GM19023 (cell line): ENCODE results near the gene NBEA.

Source experiments
- ATAC-seq: cut with Tn5 transposase; IDR thresholded peaks from one replicate; pipeline ENCODE4 v1.9.1; 2021; ENCODE audit warnings: mild to moderate bottlenecking, moderate library complexity; ENCODE audit not compliant: unreplicated experiment

The NBEA gene

GRCh38 chr13:35162420-35162819, 220.3 kb downstream of the NBEA start:
- no peak for ATAC-seq

GRCh38 chr13:35163674-35164073, 221.6 kb downstream of the NBEA start:
- peak; percentile 44 for ATAC-seq

- peak; percentile 80 for ATAC-seq
Measured at GRCh38 chr13:35164324-35164932, 222.4 kb downstream of the NBEA start.

DNA sequence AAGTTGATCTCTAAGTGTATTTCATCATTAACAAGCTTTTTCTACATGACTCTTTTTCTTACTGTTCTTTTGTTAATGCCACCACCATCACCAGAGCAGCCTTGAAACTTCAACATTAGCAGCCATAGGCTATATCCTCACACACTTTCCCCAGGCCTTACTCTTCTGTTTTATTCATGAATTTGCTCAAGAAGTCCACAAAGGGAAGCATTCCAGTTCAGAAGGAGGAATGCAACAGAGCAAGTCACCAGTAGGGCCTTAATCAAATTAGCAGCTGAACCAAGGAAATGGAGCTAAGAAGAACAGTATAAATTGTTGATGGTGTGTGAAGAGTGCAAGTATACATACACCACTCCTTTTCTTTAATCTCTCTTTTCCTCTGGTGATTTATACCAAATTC, 223.1 kb downstream of the NBEA start:
- no peak for ATAC-seq

GRCh38 chr13:35179494-35179893, 237.4 kb downstream of the NBEA start:
- ATAC-seq = no peak

- ATAC-seq = no peak
Measured at GRCh38 chr13:35179920-35180663, 238.0 kb downstream of the NBEA start.

DNA sequence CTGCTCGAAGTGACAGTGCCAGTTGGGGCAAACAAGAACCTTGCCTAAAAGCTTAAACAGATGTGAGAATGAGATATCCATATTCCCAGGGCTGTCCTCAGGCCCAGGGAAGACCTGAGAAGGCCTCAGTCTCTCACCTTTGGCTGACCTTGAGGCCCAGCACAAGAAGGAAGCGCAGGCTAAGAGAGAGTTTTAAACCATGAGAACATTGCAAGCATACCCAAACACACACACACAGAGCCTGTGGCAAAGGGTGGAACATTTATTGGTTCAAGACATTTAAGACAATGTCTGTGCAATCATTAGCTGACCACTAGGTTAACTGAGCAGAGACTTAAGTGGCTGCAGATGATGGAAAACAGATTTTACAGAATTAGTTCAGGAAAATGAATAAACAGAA, 248.2 kb downstream of the NBEA start:
- no peak for ATAC-seq

- ATAC-seq = no peak
Measured at GRCh38 chr13:35191883-35192282, 249.8 kb downstream of the NBEA start.

DNA sequence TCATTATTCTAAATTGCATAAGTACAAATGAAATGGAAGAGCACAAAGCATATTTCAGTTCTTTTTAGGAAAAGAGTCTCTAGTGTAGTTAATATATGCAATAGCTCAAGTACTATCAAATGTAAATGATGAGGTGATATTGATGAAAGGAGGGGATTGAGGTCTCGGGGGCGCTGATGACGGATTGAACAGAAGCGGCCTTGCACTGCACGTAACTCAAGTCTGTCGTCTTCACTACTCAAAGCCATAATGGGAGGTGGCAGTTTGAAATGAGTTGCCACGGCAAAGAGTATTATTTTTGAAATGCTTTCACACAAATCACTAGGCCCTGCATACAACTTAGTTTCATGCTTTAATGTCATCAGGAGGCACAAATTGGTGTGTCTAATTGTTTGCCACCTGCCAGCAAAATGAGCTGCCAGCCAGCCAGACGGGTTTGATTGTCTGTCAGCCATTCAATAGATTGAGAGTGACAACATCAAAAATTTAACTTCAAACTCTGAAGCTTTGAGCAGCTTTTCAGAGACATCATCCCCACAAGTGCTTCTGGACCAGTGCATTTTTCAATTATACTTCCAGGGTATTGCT, 256.6 kb downstream of the NBEA start:
- no peak for ATAC-seq

DNA sequence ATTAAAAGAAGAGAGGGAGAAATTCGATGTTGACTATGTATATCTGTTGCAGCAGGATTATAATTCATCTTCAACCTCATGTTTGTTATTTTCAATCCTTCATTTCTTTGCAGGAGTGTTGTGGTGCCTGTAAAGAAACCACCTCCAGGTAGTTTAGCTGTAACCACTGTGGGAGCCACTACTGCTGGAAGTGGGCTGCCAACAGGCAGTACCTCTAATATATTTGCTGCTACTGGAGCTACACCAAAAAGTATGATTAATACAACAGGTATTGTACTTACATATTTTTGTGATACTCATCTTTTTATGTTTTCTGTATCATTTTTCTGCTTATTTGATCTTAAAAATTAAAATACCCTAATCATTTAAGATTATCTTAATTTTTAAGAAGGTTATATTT, 266.5 kb downstream of the NBEA start:
- no peak for ATAC-seq

DNA sequence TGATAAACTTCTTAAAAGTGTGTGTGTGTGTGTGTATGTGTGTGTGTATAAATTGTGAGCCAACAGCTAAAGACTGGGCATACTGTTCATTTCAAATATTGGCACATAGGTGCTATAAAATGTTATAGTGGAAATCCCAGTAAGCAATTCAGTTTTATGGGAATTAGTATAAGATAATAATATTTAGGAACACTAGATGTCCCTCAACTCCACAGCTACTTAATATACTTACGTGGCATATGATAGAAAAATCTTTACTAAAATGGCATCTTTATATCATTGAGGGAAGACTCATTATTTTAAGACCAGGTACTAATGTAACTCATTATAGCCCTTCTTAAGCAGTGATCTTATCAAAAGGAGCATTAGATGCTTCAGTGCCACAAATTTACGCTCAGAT, 268.2 kb downstream of the NBEA start:
- no peak for ATAC-seq

- no peak for ATAC-seq
Measured at GRCh38 chr13:35211949-35212348, 269.9 kb downstream of the NBEA start.

- no peak for ATAC-seq
Measured at GRCh38 chr13:35213911-35214310, 271.8 kb downstream of the NBEA start.

- ATAC-seq = no peak
Measured at GRCh38 chr13:35216131-35216530, 274.1 kb downstream of the NBEA start.

DNA sequence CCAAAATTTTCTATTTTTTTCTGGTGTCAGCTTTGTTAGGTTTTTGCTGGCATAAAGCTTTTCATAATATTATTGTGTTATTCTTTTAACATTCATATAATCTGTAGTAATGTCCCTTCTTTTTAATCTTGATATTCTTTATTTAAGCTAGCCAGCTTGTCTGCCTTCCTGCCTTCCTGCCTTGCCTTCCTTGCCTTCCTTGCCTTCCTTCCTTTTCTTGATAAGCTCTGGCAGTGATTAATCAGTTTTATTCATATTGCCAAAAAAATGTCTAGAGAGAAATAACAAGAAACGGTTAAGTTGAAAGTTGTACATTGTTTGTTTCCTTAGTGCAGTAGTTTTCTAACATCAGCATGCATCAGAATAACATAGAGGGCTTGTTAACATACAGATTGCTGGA, 277.0 kb downstream of the NBEA start:
- ATAC-seq = no peak

GRCh38 chr13:35225159-35225558, 283.1 kb downstream of the NBEA start:
- ATAC-seq = no peak

DNA sequence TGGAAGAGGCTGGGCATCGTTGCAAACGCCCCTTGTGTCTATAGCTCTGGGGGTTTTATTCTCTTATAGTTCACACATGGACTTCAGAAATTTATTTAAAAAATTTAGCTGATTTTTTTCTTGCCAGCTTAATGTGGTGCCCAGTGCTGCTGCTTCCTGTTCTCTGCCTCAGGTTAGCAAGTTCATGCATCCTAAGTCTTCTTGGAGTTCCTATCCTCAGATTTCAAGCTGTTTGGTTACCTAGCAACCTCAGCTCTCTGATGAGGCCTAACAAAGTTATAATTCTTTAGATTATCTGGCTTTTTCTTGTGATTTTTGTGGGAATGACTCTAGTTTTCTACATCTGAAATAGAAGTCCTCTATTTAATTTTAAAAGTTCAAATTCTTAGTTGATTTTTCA, 283.5 kb downstream of the NBEA start:
- no peak for ATAC-seq

DNA sequence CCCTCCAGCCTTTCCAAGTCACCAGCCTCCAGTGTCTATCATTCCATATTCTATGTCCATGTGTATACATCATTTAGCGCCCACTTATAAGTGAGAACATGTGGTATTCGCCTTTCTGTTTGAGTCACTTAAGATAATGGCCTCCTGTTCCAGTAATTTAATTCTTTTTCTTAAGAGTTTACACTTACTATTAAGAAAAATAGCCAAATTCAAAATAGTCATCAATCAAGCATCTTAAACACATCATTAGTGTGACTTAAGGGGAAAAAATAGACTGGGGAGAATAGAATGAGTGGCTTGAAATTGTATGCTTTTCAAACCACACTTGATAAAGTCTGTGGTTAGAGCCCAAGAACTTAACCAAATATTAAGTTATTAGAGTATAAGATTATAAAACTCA, 286.5 kb downstream of the NBEA start:
- no peak for ATAC-seq

GRCh38 chr13:35231426-35231825, 289.4 kb downstream of the NBEA start:
- ATAC-seq = no peak

DNA sequence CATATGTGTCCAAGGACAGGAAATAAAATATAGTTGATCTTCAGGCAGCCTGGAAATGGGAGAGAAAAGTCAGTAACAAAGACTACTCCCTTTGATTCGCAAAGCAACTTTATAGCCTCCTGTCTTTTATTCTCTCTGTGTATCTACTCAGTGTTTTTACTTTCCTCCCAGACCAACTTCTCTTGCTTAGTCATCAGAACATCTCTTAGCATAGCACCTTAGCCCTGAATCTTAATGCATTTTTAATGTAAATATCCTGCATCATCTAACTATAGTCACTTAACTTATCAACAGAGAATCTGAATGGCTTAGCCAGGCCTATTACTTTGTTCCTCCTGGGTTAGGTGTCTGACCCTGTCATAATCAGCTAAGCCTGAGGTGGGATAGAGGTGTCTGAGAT, 296.2 kb downstream of the NBEA start:
- ATAC-seq = no peak

- ATAC-seq = peak; percentile 94
Measured at GRCh38 chr13:35252536-35253205, 310.6 kb downstream of the NBEA start.

GRCh38 chr13:35255241-35255640, 313.2 kb downstream of the NBEA start:
- no peak for ATAC-seq
